CD4-positive, alpha-beta T cell treated with Interleukin-15 for 1 hour (primary cell): ENCODE results near the gene TNP2.
"Not testable (repeated sequence)": the region's sequence is repeated elsewhere in the genome, so short reads cannot be mapped to it uniquely, and the experiment has no call there.

Source experiments
- DNase-seq: peaks from one replicate; pipeline ENCODE4 v3.0.0-alpha.2; 2020

The TNP2 gene

GRCh38 chr16:11299865-11300559 lies 30.9 kb upstream of the TNP2 start:
- DNase-seq: no peak

GRCh38 chr16:11298950-11299547 lies 29.9 kb upstream of the TNP2 start:
- DNase-seq: not testable (repeated sequence)

- no peak for DNase-seq
Observed at GRCh38 chr16:11298143-11298900, 29.2 kb upstream of the TNP2 start.

- DNase-seq: peak; percentile 88
Observed at GRCh38 chr16:11297492-11298142, 28.5 kb upstream of the TNP2 start.

GRCh38 chr16:11296706-11297491 lies 27.8 kb upstream of the TNP2 start:
- DNase-seq: no peak

GRCh38 chr16:11296351-11296705 lies 27.2 kb upstream of the TNP2 start:
- DNase-seq: no peak

GRCh38 chr16:11295672-11296071 lies 26.5 kb upstream of the TNP2 start:
- no peak for DNase-seq

- no peak for DNase-seq
Observed at GRCh38 chr16:11292076-11292748, 23.1 kb upstream of the TNP2 start.

GRCh38 chr16:11291091-11291703 lies 22.1 kb upstream of the TNP2 start:
- DNase-seq: no peak

- DNase-seq: no peak
Observed at GRCh38 chr16:11290102-11290893, 21.2 kb upstream of the TNP2 start.

- not testable (repeated sequence) for DNase-seq
Observed at GRCh38 chr16:11289696-11290095, 20.6 kb upstream of the TNP2 start.

GRCh38 chr16:11289202-11289601 lies 20.1 kb upstream of the TNP2 start:
- no peak for DNase-seq

GRCh38 chr16:11285842-11286241 lies 16.7 kb upstream of the TNP2 start:
- DNase-seq: no peak

- DNase-seq: no peak
Observed at GRCh38 chr16:11283820-11284248, 14.7 kb upstream of the TNP2 start.

GRCh38 chr16:11280616-11281522 lies 11.7 kb upstream of the TNP2 start, which contains the start of gene PRM1:
TSS of gene PRM1 (minus strand) at chr16:11281330. CDS start at chr16:11281238, 92 bp downstream.
- no peak for DNase-seq

- DNase-seq: no peak
Observed at GRCh38 chr16:11278681-11279628, 9.8 kb upstream of the TNP2 start.

GRCh38 chr16:11277607-11278337 lies 8.6 kb upstream of the TNP2 start:
- DNase-seq: no peak
